ENCODE data around the gene ZDHHC14.

ZDHHC14 gene

DNA sequence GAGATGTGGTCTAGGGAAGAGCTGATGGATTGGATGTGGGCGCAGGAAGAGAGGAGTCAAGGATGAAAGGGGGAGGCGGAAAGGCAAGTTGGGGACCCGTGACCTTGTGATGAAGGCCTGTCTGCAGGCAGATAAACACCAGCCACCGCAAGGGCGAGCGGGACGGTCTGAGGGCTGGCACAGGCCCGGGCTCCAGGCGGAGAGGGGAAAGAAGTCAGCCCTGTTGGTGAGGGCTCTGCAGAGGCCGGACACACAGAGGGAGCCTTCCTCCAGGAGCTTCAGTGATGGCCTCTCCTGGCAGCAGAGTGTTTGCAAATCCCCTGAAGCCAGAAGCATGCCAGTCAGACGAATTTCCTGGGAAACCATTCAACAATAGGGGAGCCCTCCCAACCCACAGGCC is 112.2 kb downstream of the ZDHHC14 start:
- DNase-seq (ENCODE audit: low read depth) = no peak

DNA sequence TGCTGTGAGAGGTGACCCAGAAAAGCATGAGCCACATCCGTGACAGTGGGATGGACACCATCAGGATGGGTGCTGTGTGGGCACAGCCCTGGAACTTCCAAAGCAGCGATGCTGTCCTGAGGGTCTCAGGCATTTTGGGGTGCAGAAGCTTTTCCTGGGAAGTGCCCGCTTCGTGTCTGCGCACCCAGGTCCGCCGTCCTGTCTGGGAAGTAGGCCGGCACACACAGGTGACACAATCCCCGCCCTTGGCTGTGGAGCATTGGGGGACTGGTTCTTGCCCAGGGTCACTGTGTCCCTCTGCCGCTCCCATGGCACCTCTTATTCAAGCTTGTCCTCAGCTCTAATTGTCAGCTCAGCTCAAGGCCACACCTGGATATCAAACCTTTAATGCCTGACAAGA is 112.6 kb downstream of the ZDHHC14 start:
- DNase-seq (ENCODE audit: low read depth) = no peak

DNA sequence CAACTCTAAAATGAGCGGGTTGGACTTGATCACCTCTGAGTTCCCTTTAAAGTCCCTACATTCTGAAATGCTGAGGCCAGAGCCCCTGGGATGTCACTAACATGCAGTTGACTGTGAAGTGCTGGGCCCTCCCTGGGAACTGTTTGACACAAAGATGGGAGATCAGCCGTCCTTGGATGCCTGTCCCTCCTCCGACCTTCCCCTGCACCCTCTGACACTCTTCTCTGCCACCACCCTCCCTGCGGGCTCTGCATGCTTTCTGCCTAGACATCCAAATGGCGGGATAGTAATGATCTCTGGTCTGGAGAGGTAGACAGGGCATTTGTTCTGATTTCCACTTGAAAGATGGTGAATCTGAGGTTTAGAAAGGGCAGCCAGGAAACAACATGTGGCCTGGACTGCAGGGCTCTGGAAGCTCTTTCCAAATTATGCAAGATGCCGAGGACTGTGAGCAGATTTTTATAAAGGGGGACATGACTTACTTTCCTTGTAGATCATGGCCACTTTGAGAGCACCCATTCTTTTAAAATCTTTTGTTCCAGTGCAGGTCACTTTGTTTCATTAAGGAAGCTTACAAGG is 113.2 kb downstream of the ZDHHC14 start:
- DNase-seq (ENCODE audit: low read depth) = no peak

DNA sequence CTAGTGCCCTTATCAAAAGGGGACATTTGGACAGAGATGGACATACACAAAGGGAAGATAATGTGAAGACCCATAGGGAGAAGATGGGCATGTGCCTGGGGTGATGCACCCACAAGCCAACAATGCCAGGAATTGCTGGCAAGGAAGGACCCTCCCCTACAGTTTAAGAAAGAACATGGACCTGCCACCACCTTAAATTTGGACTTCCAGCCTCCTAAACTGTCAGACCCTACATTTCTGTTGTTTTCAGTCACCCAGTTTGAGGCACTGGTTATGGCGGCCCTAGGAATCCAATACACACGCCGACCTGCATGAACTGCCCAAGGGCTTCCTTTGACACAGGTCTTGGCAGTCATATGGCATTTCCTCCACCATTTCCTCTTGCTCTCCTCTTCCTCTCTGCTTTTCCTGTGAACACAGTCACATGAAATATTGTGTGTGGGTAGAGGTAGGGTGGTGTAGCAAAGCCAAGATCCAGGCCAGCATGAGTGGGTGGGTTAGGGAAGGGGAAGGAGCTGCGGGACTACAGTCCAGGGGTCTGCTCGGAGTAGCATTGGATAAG is 115.6 kb downstream of the ZDHHC14 start:
- DNase-seq (ENCODE audit: low read depth) = no peak

DNA sequence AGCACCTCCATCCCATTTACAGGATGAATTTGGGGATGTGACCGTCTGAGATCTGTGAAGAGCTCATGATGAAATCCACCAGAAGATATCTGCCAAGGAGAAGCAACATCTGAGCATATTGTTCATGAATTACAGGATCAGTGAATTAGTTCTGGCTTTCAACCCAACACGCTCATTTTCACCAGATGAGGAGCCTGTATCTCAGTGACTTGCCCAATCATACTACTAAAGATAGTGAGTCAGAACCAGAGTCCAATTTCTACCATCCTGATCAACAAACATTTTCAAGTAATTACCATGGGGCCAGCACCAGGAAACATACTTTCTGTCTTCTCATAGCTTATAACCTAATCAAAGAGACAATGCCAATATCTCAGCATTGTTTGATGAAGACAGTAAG is 116.6 kb downstream of the ZDHHC14 start:
- no peak for DNase-seq (ENCODE audit: low read depth)

DNA sequence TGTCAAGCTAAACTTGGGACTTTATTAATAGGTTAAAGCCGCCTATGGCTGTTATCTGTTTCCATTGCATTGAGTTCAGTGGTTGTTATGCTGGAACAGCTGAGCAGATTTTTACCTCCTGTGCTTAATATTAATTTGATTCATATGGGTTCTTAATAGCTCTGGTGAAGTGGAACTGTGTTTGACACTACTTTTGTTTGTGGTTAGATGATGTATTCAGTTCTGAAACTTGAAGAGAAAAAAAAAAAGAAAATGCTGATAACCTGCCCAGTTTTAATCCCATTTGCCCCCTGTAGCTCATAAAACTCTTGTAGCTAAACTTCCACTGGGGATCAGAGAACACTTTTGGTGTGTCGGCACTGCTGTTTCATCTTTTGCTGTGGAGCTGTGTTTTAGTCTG is 117.8 kb downstream of the ZDHHC14 start:
- DNase-seq (ENCODE audit: low read depth) = no peak

DNA sequence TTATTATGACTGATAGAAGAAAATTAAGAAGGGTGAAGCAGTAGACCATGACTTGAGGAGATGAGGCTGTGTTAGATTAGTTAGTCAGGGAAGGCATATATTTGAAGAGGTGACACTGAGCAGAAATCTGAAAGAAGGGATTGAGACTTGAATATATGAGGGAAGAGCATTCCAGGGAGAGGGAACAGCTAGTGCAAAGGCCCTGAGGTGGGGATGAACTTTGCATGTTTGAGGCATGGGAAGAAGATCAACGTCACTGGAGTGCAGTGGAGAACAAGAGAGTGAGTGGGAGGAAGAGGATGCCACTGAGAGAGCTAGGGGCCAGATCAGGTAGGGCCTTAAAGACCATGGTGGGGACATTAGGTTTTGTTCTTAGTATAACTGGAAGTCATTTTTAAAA is 119.0 kb downstream of the ZDHHC14 start:
- no peak for DNase-seq (ENCODE audit: low read depth)

DNA sequence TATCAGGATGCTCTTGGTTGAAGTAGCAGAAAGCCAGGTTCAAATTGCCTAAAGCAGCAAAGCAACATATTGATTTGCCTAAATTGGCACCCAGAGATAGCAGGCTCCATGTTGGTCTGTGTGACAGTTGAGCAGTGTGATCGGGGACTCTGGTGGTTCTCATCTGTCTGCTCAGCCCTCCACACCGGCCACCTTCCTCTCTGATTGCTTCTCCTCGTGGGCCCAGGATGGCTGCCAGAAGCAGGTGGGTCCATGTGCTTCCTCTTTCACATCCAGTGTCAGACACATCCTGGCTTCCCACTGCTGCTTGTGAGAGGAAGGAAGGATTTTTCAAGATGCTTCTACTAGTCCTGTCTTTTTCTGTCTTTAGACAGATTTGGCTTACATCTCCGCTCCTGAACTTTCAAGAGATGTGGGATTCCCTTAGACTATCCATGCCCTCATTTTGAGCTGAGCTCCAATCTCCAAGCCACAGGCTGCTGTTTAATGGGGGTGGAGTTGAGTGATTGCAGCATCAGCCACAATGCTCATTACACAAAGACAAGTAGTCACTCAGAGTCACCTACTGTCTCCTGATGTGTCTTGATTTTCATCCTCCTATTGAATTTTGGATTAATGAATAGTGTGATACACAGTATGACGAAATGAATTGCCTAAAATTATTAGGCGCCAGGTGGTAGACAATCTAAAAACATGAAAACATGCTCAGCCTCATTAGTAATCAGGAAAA is 122.2 kb downstream of the ZDHHC14 start:
- DNase-seq (ENCODE audit: low read depth) = no peak

DNA sequence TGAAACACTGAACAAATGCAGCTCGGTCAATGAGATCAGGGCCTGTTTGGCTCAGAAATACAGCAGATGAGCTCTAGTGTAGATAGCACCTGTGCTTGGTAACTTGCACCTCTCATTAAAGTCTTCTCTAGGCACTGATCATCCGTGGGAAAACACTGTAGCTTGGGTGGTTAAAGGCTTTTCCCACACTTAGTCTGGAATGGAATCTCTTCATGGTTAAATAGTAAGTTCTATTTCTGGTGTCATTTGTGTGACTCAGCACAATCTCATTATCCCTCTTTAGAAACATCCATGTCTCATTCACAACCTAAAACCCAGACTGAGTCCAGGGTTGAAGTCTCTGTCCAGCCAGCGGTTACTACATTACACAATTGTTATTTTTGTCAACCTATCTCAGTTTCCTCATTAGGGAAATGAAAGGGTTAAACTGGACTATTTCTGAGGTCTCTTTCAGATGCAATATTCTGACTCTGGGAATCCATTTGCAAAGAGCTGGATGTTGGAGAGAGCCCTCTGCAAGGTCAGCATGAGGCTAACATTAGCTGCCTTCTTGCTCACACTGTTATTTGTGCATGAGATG is 125.0 kb downstream of the ZDHHC14 start:
- no peak for DNase-seq (ENCODE audit: low read depth)

DNA sequence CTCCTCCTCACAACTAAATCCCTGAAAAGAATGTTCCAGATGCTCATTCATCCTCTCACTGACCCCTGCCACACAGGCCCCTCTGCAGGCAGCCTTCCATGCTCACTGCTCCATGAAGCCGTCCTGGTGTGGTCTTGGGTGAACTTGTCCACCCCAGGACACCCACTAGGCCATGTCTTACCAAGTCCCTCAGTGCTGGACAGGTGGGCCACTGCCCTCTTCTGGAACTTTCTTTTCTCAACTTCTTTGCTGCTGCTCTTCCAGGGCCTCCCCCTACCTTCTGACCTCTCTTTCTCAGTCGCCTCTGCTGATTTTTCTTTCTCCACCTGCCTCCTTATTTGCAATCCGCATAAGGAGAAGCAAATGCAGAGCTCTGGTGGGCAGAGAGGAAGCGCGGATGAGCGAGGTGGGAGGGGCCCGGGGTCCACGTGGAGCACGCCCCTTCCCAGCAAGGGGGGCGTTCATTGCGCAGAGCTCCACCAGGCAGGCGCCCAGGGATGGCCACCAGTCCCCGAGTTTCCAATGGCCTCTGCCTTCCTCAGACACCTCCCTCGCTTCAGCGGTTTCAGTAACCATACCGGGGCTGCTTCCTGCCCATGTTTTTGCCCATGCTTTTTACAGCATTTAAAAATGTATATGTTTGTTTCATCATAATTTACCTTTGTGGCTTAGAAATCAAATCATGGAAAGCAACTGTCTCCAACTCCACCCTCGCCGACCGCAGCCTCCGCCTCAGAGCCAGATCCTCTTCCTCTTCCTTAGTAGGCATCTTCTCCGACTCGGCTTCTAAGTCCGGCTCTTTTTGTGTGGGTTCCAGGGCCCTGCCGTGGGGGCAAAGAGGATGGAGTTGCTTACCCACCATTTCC is 129.6 kb downstream of the ZDHHC14 start:
- no peak for DNase-seq (ENCODE audit: low read depth)

DNA sequence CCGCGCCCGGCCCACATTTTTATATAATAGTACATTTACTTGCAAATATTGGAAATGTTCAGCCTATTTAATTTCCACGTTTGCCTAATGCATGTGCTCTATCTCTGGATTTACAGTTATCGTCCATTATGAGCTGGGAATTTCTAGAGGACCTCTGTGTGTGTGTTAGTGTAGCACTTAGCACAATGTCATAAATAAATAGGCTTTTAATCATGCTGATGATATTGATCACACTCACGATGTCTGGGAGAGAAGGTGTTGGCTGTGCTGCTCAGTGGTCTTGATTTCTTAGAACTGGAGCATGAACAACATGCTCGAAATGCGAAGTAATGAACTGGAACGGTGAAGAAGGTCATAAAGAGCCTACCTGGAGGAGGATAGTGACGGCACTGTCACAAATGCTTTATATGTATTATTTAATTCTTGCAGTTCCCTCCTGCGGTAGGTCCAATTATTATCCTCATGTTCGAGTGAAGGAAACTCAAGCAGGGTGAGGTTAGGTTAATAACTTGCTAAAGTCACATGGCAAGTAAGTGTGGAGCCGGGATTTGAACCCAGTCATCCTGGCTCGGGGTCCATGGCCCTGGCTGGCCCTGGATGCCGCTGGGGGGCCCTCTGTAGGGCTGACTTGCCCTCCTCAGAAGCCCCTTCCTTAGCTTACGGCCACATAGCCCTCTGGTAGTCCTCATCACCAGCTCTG is 130.8 kb downstream of the ZDHHC14 start:
- no peak for DNase-seq (ENCODE audit: low read depth)

DNA sequence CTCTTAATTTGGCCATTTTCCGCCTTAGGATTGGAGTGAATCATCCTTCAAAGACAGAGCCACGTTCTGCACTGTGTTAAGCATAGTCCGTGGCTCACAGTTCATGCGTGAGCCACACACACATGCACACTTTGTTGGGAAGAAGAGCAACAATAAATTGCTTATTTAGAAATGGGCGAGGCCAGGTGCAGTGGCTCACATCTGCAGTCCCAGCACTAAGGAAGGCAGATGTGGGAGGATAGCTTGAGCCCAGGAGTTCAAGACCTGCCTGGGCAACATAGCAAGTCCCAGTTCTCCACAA is 131.3 kb downstream of the ZDHHC14 start:
- DNase-seq (ENCODE audit: low read depth) = no peak

DNA sequence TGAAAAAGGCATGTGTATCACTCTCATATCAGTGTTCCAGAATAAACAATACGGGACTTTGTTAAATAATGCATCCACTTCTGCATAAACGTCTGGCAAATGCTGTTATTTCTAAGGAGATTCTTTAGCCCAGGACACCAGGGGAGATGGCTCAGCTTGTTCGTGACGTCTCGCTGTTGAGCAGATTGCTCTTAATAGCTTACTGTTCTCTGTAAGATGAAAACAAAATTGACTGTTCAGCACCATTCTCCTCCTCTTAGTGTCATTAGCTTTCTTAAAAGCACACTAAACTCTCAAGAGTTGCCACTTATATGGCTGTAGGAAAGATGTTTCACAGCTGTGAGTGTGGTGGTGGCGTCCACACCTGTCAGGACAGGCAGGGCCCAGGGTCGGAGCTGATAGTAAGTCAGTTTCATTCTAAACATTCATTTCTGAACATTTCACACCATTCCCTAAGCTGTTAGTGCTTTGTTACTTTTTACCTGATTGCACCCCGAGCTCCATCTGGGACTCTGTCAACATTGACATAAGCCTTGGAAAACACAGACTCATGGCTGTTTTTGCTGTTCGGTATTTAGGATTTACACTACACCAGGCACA is 132.1 kb downstream of the ZDHHC14 start:
- no peak for DNase-seq (ENCODE audit: low read depth)

DNA sequence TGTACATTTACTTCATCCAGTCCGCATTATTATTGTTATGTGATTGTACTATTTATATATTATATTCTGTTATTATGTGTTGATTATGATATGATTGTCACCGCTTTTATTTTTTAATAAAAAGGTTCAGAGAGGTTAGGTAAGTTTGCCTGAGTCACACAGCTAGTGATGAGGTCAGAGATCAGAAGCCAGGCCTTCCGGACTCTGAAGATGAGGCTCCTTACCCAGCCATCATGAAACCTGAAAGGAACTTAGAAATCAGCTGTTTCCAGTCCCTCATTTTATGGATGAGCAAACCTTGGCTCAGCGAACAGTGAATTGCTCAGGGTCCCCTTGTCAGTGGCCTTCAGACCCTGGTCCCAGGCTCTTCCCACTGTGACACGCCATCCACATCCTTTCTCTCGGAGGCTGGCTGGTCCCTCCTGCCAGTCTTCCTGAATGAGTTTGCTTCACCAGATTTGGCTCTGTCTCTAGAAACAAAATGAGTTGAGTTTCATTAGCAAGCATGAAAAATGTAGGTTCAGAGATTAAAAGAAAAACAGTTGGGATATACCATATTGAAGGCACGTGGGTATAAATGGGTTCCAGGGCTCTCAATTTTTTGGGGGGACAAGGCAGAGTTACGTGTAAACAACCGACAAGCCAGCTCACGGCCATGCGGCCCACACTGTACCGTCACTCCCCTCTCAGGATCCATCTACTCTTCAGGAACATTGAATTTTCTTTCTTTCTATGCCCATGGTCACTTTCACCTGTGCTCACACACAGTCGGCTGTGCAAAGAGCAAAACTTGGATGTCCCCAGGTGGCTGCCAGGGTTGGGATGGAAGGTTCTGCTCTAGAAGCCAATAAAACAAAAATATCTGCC is 132.9 kb downstream of the ZDHHC14 start:
- DNase-seq (ENCODE audit: low read depth) = no peak

DNA sequence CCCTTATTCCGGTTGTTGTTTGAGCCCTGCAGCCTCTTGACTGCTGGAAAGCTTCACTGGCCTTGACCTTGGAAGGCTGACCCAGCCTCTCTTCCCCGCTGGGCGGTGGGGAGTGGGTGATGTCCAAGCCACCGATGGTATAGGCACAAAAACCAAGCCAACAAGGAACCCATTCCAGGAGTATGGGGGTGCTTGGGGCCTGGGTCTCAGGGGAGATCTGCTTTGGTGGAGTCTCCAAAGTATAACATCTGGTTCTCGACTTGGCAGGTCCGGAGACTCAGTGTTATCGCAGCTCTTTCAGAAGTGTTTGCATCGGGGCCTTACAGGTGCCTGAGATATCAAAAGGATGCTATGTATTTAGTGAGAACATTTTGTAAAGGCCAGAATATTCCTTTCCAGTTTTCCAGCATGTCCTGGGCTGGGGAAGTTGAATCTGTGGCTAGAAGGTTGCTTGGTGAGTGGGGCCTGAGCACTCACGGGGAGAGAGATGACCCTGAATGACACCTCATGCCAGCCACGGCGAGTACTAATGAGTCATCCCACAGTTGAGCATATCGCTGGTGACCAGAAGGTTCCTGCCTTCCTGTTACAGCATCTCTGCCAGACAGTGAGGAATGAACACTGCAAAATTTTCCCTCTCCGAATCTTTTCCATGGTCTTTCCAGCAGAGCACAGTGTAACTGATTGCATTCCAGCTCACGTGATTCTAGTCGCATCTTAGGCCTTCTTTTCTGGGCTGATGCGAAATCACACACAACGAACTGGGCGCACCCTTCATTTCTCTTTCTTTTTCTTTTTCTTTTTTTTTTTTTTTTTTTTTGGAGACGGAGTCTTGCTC is 133.9 kb downstream of the ZDHHC14 start:
- DNase-seq (ENCODE audit: low read depth) = peak; percentile 72

DNA sequence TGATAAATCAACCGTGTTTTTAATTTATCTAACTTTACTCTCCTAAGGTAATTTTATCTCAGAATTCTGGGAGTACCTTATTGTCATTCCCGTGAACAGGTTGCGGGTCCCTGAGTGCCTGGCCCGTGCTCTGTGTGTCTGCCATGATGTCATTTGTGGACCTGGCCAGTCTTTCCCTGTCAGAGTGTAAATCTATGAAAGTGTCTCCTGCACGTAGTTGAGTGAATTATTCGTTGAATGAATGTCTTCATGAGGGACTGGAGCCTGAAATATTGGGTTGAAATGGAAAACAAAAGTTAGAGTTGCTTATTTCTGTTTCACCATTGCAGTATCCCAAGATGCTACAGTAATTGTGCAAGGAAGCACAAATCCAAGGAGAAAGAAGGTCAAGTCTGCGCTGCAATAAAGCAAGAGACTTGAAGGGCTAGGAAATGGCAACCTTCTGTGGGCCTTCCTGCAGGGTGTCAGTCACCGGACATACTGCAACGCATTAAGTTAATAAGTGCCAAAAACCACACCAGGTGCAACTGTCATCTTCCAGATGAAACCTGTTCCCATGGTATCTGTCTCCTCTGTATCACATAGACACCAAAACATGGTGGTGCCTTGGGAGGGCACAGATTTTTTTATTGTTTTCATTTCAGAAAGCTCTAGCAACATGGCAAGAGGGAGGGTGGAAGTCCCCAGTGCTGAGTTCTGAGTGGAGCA is 135.5 kb downstream of the ZDHHC14 start:
- DNase-seq (ENCODE audit: low read depth) = no peak

DNA sequence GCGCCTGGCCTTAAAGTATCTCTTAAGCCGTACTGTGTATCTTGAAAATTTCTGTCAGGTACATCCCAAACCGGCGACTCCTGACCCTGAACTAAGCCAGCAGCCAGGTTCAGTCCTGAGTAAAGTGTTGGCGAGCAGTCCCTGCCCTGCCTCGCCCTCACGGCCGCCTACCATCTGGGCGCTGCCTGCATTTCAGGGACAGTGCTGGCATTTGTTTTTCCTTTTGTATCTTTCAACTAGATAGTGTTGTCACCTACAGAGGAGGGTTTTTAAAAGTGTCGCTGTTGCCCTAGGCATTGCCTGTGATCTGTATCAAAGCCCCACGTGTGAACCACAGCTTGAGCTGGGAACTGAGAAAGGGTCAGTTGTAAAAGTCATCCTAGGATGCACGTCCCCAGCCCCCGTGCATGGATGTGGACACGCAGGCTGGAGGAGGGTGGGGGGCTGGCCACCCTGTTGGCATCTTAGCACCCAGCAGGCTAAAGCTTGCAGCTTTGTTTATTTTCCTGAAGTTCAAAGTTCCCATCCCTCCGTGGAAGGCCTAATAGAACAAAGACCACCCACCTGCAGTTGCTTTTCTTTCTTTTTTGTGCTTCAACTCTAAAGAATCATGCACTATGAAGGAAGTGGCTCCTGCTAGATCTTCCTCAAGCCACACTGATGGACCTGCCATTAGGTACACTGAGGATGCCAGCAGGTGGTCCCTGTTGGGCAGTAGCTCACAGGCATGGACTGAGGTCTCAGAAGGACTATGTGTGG is 136.8 kb downstream of the ZDHHC14 start:
- DNase-seq (ENCODE audit: low read depth) = no peak

Data from HS-5 (cell line).